ENCODE results near the gene FADS2.

FADS2 gene

DNA sequence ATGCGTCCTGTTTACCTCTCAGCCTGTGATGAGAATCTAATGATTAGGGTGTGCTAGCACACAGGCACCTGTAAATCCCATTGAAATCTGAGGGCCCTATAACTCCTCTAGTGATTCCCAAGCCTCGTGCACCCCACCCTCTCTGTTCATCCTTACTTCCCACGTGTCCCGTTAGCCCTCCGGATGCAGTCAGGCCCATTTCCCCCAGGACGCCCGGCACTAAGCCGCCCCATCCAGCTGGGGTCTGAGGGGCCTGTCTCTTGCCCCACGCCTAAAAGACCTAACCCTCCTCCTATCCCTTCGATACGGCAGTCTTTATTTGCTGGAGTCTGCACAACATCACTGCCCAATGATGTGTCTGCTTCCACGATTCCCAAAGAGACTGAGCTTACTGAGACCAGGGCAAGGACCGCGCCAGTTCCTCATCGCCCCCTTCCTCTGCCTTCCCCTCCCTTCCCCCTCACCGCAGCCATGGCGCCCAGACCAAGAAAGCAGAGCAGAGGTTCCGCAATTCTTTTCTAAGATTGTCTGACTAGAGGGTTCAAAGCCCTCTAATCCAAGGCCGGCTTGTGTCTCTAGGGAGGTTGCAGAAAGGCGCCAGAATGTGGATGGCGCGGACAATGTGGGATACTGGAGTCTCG lies 1.1 kb upstream of the FADS2 start:
- TF ChIP-seq, protein P1, sequence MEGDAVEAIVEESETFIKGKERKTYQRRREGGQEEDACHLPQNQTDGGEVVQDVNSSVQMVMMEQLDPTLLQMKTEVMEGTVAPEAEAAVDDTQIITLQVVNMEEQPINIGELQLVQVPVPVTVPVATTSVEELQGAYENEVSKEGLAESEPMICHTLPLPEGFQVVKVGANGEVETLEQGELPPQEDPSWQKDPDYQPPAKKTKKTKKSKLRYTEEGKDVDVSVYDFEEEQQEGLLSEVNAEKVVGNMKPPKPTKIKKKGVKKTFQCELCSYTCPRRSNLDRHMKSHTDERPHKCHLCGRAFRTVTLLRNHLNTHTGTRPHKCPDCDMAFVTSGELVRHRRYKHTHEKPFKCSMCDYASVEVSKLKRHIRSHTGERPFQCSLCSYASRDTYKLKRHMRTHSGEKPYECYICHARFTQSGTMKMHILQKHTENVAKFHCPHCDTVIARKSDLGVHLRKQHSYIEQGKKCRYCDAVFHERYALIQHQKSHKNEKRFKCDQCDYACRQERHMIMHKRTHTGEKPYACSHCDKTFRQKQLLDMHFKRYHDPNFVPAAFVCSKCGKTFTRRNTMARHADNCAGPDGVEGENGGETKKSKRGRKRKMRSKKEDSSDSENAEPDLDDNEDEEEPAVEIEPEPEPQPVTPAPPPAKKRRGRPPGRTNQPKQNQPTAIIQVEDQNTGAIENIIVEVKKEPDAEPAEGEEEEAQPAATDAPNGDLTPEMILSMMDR (IDR thresholded peaks at IDR 0.05; ENCODE audit: low read depth, low read length, missing control alignments): no peak
- H3K4me3 ChIP-seq (replicated peaks; ENCODE audit: low read depth, low read length): peak overlapping the region; percentile 66
- no peak for DNase-seq (ENCODE audit: extremely low read depth, low read depth)

DNA sequence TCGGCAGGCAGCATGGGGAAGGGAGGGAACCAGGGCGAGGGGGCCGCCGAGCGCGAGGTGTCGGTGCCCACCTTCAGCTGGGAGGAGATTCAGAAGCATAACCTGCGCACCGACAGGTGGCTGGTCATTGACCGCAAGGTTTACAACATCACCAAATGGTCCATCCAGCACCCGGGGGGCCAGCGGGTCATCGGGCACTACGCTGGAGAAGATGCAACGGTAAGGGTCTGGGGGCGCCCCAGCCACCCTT lies 204 bp downstream of the FADS2 start:
- DNase-seq (ENCODE audit: extremely low read depth, low read depth): no peak
- peak overlapping the region; percentile 66 for H3K4me3 ChIP-seq (replicated peaks; ENCODE audit: low read depth, low read length)
- TF ChIP-seq, protein P1 (IDR thresholded peaks at IDR 0.05; ENCODE audit: low read depth, low read length, missing control alignments): no peak

GRCh38 chr11:61828629-61829407 lies 718 bp downstream of the FADS2 start:
- TF ChIP-seq, protein P1 (IDR thresholded peaks at IDR 0.05; ENCODE audit: low read depth, low read length, missing control alignments): peak; percentile 62
- DNase-seq (ENCODE audit: extremely low read depth, low read depth): no peak
- H3K4me3 ChIP-seq (replicated peaks; ENCODE audit: low read depth, low read length): peak overlapping the region; percentile 66

DNA sequence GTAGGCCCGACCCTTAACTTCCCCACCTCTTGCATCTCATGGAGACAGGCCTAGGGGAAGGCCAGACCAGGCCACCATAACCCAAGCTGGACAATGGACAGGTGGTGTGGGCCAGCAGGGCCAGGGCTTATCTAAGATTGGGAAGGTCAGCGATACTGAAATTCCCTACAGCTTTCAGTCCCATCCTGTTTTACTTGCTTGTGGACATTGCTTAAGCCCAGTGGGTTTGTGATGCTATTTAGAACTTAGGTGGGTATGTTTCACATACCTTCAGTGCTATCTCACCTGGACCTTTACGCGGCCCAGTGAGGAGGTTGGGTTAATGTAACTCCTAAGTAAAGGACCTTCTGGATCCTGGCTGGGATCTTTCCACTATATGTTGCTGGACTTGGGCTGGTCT lies 1.7 kb downstream of the FADS2 start:
- TF ChIP-seq, protein P1 (IDR thresholded peaks at IDR 0.05; ENCODE audit: low read depth, low read length, missing control alignments): no peak
- DNase-seq (ENCODE audit: extremely low read depth, low read depth): no peak
- peak overlapping the region; percentile 66 for H3K4me3 ChIP-seq (replicated peaks; ENCODE audit: low read depth, low read length)

- TF ChIP-seq, protein P1 (IDR thresholded peaks at IDR 0.05; ENCODE audit: low read depth, low read length, missing control alignments): no peak
- peak overlapping the region; percentile 66 for H3K4me3 ChIP-seq (replicated peaks; ENCODE audit: low read depth, low read length)
- no peak for DNase-seq (ENCODE audit: extremely low read depth, low read depth)
Observed at GRCh38 chr11:61830237-61831105, 2.4 kb downstream of the FADS2 start.

DNA sequence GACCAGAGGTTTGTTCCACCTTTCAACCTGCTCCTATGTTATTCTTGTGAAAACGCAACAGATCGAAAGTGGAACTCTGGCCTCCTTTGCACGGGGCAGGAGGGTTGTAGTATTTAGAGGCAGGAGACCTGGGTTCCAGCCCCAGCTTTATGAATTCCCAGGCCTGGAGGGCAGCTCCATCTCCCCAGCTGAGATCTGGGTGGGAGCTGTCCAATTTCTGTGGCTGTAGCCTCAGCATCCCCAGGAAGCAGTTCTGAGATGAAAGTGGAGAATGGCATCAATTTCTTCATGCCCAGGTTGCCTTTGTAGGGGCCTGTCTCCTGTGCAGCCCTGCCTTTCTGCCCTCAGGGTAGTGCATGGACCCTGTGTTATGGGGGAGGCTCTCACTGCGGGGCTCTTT lies 4.1 kb downstream of the FADS2 start:
- H3K4me3 ChIP-seq (replicated peaks; ENCODE audit: low read depth, low read length): no peak overlapping the region
- DNase-seq (ENCODE audit: extremely low read depth, low read depth): no peak
- TF ChIP-seq, protein P1 (IDR thresholded peaks at IDR 0.05; ENCODE audit: low read depth, low read length, missing control alignments): no peak

All from HFF-Myc (cell line).